HK-2 (cell line): ENCODE data around the gene ZNF414.

ENCODE experiments used
- DNase-seq: peaks from one replicate; pipeline ENCODE4 v3.0.0-alpha.2; 2018; ENCODE audit not compliant: unreplicated experiment

The ZNF414 gene

DNA sequence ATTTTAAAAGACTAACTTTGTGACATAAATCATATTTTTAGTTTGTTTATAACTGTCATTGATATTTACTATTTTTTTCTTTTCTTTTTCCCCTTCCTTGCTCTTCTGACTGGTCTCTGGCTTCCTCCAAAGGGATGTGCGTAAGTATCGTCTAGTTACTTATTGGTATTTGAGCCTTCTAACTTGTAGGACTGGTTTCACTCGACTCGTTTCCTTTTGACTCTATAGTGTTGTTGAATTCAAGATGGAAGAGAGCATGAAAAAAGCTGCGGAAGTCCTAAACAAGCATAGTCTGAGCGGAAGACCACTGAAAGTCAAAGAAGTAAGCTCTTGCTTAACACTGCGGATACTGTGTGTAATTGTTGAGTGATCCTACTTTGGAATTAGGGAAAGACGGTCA, 50.6 kb downstream of the ZNF414 start:
- DNase-seq: no peak

DNA sequence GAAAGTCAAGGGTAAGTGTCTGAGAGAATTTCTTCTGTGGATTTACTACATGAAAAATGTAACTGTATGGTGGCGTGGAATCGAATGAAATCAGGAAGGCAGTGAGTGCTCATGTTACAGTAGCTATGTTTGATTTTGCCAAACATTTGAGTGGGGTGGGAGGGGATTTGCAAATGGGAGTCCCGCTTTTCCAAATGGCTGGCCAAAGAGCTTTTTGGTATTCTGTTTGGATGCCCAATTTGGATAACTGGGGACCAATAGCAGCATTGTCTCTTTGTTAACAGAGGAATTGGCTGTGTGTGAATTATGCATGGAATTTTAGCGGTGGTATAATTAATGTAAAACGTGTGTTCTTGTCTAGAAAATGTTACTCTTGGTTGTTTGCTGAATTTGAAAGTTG, 51.4 kb downstream of the ZNF414 start:
- no peak for DNase-seq

DNA sequence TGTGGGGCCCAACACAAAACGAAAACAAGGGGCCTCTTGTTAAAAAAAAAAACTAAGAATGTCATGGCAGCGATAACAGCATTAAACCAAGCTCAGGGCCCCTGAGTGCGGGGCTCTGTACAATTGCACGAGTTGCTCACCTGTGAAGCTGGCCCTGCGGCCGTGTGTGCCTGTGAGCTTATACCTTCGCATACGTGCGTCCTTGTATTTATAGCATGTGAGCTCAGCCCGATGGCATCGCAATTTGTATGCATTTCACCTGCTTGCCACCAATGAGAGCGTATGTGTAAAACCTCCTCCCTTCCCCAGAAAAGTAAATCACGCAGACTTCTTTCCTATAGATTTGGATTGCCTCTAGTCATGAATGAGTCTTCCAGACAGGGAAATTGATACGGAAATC, 52.1 kb downstream of the ZNF414 start:
- no peak for DNase-seq

DNA sequence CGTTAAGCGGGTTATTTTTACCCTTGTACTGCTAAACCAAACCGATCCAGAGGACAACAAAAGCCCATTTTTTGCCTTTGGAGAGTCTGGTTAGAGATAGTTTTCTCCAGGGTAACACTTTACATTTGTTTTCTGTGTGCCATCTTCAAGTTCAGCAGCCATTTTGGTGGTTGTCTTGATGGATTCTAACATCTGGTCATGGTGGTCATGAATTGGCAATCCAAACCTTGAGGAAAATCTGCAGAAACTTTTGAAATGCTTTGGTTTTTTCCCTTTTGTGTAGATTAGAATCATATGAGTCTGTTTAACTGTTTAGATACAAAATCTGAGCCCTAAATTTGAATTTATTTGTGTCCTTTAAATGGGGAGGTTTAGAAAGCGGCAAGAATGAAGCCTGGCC, 52.6 kb downstream of the ZNF414 start:
- DNase-seq: no peak

DNA sequence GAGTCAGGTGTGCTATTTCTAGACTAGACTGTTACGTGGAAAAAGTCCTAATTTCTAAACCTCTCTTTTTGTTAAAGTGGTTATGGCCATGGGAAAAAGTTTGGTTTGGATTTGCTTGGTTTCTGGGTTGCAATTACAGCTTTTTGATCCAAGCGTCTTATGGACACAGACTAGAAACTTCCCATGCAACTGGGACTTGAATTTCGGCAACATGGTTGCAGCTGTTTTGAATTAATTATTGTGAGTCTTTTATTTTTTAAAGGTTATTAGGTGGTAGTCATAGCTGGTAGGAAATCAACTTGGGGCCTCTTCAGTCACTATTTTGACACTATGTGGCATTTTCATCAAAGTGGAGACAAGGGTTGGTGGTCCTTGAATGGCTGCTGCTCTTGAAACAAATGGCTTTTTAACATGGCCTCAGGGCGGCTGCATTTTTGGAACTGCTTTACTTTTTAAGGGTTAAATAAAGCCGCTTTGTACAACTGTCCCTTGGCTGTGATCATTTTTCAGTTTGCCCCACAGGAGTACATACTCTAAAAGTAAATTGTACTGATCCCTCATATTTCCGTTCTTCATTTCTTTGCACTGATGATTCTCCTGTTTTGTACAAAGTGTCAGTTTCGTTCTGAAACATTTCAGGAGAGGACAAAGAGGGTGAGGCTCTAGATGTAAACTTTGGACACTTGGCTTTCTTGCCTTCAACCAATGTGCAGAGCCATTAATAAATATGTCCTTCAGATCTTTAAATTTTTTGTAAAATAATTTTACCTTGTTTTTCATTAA, 53.3 kb downstream of the ZNF414 start:
- no peak for DNase-seq
